GM19193 (cell line): Measurements from ENCODE around the gene ADAMTS19.

ENCODE experiments used
- POLR2A ChIP-seq: IDR thresholded peaks from 4 replicates; pipeline ENCODE4 v1.6.1; 2011; ENCODE audit not compliant: insufficient read depth, insufficient read length; ENCODE audit errors: extremely low read depth

Gene ADAMTS19

DNA sequence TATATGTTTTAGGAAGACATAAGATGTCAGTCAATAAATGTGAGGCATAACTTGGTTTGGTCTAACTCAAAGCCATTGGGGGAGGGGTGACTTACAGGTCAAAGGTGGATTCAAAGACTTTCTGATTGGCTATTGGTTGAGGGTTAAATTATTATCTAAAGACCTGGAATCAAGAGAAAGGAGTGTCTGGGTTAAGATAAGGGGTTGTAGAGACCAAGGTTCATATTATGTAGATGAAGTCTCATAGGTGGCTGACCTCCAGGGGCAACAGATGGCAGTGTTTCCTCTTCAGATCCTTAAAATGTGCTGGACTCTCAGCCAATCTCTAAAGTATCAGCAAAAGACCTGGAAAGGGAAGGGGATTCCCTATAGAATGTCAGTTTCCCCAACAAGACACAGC lies 236.5 kb downstream of the ADAMTS19 start:
- no peak for TF ChIP-seq POLR2A

DNA sequence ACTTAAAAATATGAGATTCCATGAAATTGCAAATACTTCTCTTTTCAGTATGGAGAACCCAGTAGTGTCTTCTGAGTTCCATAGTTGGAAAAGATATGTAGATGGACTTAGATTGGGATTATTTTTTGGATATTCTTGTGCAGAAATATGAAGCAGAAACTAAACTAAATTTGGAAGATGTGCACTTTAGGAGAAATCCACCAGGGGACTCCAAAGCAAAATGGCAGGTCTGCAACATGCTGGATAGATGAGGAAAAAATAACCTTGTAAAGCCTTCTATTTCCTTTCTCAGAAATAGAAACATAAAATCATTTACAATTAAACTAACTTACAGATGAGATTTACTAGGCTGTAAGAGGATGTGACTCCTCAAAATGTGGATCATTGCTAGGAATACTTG lies 238.6 kb downstream of the ADAMTS19 start:
- TF ChIP-seq POLR2A: no peak

- TF ChIP-seq POLR2A: no peak
Observed at GRCh38 chr5:129716235-129716634, 256.1 kb downstream of the ADAMTS19 start.

GRCh38 chr5:129716651-129717050 lies 256.6 kb downstream of the ADAMTS19 start:
- TF ChIP-seq POLR2A: no peak

DNA sequence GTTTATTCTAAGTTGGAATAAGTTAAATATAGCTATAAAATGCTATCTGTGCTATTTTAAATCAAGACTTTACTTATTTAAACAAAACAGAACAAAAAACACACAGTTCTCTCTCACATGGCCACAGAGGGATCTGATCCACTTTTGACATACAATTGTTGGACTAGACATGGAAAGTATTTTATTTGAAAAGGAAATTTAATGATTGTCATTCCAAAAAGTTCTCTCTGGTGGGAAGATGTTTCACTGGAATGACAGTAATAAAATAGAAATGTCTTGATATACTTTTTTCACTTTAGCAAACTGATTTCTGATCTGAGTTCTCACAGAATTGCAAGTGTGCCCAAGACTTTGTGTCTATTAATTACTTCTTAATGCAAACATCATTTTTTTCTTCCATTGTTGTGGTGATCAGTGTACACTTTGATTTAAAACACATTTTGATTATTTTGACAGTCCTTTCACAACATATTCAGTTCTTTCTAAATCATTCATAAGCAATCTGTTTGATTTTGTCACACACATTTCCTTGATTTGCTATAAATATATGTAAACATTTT lies 257.7 kb downstream of the ADAMTS19 start:
- no peak for TF ChIP-seq POLR2A

GRCh38 chr5:129718471-129719090 lies 258.5 kb downstream of the ADAMTS19 start:
- TF ChIP-seq POLR2A: no peak

DNA sequence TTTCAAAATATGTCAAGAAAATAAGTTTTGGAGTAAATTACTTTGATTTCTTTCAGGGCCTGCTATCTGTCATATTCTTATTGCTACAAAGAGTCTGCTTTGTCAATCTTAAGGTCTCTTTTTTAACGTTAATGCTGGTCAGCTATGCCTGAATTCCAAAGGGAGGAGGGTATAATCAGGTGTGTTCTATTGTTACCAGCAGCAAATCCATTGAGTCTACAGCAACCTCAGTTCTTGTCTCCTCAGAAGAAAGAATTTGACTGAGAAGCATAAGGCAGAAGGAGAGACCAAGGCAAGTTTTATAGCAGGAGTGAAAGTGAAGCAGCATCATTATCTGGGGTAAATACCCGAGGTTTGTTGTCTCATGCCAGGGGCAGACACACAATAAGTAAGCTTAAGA lies 264.1 kb downstream of the ADAMTS19 start:
- TF ChIP-seq POLR2A: no peak

DNA sequence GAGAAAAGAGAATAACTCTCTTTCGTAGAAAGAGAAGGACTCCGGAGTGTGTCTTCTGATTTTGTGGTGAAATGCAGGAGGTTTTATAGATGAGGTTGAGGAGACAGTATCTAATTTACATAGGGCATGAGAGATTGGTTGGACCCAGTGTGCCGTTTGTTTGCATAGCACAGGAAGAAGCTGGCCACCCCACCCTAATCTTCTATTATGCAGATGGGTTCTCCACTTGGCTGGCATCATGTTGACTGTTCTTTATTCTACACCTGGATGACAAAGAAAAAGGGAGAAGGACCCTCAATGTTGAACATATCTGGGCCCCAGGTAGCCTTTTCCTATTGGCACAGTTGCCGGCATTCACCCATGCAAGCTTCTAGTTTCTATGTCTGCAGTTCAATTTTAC lies 264.5 kb downstream of the ADAMTS19 start:
- no peak for TF ChIP-seq POLR2A

DNA sequence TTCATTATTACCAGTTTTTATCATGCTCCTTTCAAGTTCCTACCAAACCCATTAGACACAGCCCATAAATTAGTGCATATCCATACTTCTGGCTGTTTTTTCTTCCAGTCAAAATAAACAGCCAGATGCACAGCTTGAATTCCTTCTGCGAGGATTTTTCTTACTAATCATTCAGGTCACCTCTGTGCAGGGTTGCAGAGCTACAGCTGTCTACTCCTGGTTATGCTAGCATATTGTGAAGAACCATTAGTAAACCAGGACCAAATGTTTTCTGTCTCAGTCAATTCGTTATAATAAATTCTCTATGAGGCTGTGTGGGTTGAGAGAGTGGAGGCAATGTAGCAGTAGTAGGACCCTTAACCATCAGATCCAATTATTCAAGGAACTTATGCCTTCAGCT lies 279.7 kb downstream of the ADAMTS19 start:
- no peak for TF ChIP-seq POLR2A

- TF ChIP-seq POLR2A: no peak
Observed at GRCh38 chr5:129743541-129744187, 283.6 kb downstream of the ADAMTS19 start.

DNA sequence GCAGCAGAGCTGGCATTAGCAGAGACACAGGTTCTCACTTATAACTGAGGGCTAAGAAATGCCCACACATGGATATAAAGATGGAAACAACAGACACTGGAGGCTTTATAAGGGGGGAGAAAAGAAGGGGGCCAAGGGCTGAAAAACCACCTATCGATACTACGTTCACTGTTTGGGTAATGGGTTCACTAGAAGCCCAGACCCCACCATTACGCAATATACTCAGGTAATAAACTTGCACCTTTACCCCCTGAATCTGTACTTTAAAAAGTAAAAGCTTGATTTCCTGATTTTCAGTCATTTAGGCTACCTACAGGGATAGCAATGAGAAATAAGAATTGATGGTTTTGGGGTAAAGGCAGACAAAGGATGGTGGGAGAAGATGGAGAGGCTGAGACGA lies 285.9 kb downstream of the ADAMTS19 start:
- no peak for TF ChIP-seq POLR2A

GRCh38 chr5:129746876-129747275 lies 286.8 kb downstream of the ADAMTS19 start:
- TF ChIP-seq POLR2A: no peak

- TF ChIP-seq POLR2A: no peak
Observed at GRCh38 chr5:129747572-129748407, 287.7 kb downstream of the ADAMTS19 start, which contains the start of gene MINAR2. Gene MINAR2 (plus strand): TSS chr5:129748094. CDS start chr5:129748191, 97 bp downstream.

- no peak for TF ChIP-seq POLR2A
Observed at GRCh38 chr5:129748913-129749880, 289.1 kb downstream of the ADAMTS19 start.

DNA sequence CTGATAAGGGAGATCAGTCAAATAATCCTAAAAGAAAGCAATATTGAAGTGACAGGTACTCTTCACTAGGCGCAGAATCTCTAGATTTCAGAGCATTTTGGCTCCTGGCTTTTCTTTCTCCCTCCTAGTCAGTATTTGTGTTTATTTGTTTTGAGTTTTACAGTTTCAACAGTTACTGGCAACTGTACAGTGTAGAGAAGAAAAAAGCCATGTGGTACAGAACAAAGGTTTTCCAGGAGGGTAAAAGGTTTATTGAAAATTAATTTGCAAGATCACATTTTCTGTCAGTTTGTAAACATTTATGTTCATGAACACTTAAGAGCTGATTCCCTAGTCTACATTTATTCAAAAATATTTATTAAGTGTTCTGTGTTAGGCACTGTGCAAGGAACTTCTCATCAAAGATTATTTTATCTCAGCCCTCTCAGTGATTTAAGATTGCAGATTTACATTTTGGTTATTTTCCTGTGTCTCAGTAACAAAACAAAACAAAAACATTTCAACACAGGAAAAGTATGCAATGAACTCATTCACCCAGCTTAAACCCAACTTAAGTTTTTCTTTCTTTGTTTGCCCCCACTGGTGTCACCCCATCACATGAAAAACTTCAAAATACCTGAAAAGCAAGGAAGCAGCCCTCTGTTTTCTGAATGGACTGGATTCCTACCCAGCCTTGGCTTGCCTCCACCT lies 300.7 kb downstream of the ADAMTS19 start:
- TF ChIP-seq POLR2A: no peak

- TF ChIP-seq POLR2A: no peak
Observed at GRCh38 chr5:129763651-129764050, 303.6 kb downstream of the ADAMTS19 start.
